GM03348 (cell line): ENCODE results near the gene RAD51B.
"Not testable (repeated sequence)": the region's sequence is repeated elsewhere in the genome, so short reads cannot be mapped to it uniquely, and the experiment has no call there.

Experiments used
- DNase-seq: peaks from one replicate; pipeline ENCODE4 v3.0.0; 2012; ENCODE audit warnings: low spot score

RAD51B gene

DNA sequence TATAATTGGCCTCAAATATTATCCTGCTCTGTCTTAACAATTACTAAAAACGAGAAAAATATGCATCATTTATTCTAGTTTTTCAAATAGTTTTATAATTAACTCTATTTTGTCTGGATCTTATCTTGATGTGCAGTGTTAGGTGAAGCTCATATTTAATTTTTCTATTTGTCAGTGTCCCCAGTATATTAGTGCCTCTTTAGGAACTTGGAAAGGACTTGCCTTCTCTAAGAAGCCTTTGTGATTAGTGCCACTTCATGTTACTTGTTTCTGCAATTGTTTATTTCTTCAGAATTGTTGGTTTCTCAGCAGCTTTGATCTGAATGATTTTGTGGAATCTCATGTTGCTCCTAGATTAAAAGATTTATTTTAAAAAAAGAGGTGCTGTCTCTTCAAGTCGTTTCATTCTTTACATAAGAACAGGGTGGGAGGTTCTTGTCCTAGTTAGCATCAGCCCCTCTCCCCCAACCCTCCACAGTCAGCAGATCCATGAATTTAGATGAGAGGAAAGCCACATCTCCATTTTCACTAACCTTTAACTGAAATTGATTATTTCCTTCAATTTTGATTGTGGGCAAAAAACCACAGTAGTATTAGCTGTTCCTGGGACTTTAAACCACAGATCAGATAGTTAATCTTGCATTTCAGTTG, 434.4 kb downstream of the RAD51B start:
- DNase-seq: no peak

DNA sequence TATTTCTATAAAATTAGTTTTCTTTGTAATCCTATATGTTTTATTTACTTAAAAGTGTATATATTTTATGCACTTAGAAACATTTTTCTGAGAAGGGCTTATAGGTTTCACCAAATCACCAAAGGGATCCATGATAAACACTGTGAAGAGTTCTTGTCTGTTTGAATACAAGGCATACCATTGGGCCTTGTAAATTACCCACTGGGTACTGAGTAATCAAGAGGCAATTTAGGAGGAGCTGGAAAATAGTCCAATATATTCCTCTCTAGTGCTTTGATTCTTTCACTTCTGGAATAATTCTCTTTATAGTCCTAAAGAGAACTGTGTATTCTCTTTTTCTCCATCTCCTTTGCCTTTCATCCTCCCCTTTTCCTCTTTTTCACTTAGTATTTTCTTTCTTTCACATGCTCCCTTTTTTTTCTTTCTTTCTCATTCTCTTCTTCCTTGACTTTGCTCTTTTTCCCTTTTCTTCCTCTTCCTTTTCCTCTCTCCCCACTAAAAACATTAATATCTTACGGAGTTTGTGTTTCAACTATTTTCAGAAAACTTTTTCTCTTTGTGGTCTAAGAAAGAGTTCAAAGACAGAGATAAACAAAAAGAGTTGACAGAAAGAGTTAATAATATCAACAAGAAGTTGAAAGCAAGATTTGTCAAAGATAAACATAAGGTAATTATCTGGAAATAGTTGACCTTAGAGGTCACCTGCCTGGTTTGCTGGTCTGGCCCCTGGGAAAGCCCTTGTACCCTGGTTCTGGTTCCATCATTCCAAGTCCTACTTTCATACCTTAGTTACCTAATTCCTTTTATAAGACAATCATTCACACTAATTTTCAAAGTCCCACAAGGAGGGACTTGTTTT, 435.3 kb downstream of the RAD51B start:
- peak; percentile 36 for DNase-seq

DNA sequence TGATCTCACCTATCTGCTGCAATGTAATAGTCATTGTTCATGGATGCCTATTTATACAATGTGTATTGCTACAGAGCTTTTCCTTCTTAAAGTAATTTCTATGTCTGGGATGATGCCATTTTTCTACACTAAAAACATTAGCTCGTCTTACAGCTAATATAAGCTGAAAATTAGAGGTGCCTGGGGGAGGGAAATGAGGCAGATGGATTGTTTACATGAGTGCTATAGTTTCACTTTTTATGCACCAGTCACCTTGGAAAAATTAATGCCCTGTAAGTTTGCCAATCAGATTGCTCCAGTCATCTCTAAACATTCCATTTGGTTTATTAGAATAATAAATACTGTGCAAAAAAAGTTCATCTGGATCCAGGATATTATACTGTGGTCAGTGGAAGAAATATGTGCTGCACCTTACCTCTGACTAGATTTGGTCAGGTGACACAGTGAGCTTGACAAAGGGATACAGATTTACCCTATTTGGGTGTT, 436.2 kb downstream of the RAD51B start:
- DNase-seq: peak; percentile 35

DNA sequence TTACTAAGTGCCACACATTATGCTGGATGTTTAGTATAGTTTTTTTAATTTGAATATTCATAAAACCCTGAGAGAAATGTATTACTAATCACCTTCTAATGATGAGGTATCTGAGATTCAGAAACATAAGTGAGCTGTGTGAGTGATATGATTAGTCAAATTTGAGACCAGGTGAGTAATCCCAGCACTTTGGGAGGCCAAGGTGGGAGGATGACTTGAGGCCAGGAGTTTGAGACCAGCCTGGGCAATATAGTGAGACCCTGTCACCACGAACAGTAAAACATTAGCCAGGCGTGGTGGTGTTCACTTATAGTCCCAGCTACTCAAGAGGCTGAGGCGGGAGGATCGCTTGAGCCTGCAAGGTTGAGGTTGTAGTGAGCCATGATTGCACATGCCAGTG, 438.4 kb downstream of the RAD51B start:
- DNase-seq: no peak

DNA sequence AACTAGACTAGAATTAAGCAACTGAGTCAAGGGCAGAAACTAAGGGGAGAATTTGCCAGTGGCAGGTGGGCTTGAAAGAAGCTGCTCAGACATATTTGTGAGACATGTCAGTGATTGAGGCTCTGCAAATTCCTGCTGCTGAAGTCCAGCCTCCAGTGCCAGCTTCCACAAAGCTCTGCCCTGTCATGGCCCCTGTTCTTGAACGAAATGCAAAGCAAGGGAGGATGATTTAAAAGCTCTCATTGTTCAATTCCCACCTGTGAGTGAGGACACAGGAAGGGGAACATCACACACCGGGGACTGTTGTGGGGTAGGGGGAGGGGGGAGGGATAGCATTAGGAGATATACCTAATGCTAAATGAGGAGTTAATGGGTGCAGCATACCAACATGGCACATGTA, 439.4 kb downstream of the RAD51B start:
- DNase-seq: not testable (repeated sequence)

DNA sequence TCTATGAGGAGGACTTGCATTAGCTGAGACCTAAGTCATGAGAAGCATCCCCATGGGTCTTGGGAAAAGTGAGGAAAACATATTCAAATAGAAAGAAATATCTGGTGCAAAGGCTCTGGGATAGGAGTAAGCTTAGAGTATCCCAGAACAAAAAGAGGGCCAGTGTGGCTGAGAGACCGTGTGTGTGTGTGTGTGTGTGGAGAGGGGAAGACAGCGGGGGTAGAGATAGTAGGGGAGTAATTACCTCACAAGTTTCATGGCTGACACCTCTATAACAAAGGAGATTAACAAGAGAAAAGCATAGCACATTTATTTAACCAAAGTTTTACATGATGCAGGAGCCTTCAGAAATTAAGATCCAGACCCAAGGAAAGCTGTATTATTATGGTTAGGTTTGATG, 440.5 kb downstream of the RAD51B start:
- DNase-seq: no peak

DNA sequence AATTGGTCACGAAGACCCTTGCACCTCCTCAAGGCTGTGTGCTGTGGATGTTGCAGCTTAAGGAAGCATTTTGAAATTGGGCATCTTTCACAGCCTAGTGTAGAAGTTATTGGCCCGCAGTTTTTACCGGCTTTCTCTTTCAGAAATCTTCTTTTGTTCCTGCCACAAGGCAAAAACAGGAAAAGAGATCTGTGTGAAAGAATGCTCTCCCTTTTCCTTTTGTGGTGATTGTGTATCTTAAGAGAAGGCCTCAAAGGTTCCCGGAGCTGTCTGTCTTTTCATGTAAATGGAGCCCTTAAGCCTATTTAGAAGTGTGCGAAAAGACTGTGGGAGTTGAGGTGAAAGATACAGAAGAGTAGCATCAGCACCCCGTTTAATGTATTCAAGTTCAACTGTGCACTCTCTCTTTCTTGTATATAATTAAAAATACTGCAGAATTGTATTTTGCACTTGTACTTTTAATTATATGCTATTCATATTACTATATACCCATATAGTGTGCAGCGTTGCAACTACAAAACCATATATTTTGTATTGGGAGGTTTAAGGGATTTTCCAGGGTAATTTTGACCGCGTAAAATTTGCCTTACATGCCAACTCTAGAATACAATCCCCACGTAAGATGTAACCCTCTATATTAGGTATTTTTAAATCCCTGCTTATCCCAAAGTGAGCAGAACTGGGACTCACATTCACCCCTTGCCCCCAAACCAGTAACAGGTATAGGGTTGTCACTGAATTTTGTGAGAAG, 441.7 kb downstream of the RAD51B start:
- DNase-seq: no peak

DNA sequence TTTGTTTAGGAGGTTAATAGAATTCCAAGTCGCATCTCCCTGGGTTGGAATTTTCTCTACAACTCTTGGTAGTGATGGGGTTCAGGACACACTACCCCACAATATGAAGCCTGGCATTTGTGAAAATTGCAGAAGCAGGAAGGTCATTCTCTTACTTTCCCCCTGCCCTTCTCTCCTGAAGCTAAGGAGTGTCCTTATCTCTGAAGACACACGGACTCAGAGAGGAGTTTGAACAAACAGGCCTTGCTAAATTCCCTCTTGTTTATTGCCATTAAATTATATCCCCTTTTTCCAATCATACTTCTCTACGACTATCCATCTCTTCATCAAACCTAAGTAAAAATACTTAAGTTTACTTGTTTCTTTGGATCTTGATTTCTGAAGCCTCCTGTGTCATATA, 443.0 kb downstream of the RAD51B start:
- no peak for DNase-seq

DNA sequence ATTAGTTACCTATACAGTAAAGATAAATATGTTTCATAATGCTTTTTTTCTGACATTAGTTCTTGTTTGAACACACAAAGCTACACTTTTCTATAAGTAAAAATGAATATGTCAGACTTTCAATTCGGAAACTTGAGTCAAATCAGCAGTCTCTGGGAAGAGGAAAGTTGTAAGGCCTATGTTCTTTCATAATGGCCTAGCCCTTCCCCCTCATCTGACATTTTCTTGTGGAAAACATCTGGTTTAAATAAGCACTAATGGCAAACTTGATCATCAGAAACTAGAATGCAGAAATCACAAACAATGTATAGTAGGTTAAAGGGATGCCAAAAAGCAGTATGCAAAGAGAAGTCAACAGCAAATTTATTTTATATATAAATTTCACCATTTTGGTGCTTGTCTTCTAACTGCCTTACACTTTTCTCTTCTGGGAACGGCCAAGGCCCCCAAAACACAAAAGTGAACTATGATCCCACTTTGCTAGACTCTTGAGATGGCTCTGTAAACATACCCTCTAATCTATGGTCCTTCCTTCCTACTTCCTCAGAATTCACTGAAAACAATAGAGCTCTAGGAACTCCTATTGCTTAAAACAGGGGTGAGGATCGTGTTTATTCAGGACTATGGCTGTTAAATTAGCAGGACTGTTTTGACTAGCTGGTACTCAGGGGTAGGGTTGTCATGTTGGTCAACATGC, 444.1 kb downstream of the RAD51B start:
- no peak for DNase-seq

DNA sequence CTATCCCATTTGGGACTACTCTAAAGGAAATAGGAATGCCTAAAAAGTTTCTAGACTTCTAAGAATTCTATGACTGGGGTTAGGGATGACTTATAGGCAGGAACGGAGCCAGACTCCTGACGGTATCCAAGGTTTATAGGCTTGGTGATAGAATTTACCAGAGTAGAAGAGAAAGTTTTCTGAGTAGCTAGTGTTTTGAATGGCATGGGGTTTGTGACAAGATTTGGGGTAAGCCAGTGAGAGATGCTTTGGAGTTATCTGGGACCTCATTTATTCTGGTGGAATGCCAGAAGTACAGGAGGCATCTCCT, 444.6 kb downstream of the RAD51B start:
- DNase-seq: no peak

DNA sequence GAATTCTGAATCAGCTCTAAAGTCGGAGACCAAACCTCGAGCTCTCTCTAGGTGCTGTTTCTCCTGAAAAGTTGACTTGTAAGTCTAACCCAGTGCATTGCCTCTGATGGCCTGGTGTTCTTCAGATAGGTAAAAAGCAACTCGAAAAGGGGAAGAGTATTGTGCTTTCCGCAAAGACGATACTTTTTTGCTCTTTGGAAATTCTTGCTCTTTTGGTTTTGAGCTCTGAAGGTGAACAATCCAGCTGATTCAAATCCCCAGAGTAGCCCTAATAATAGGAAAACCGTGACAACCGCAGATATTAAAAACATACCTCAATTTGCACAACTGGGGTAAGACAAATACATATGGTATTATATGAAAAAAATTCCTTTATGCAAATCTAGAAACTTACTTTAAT, 447.4 kb downstream of the RAD51B start:
- DNase-seq: no peak

DNA sequence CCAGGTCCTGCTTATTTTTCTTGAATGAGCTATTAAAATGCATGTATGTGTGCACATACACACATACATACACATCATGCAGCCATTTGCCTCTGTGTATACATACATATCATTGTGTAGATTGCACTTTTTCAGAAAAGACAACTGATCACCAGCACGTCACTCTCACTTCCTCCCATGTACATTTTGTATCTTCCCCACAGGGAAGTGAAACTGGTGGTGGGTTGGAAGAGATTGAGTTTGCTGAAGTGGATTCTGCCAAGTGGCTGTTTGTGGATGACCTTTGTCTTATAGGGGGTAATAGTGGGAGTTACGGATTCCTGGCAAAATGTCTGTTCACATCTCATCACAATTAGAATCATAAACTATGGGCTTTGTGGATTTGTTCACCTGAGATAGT, 448.6 kb downstream of the RAD51B start:
- no peak for DNase-seq

DNA sequence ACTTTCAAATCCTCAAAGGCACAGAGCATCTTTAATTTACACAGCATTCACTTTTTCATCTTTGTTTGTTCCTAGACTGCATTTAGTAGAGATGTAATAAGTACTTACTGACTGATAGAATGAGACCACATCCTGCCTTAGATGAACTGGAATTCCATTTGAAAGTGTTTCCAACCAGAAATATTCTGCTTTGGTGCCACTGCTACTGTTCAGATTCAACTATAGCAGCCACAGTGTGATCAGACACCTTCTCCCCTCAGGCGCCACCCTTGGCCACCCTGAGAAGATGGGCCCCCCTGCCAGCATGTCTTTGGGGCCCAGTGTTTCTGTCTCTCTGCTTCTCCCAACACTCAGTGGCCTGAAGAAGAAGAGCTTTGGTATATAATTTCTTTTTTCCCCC, 449.1 kb downstream of the RAD51B start:
- DNase-seq: peak; percentile 28

DNA sequence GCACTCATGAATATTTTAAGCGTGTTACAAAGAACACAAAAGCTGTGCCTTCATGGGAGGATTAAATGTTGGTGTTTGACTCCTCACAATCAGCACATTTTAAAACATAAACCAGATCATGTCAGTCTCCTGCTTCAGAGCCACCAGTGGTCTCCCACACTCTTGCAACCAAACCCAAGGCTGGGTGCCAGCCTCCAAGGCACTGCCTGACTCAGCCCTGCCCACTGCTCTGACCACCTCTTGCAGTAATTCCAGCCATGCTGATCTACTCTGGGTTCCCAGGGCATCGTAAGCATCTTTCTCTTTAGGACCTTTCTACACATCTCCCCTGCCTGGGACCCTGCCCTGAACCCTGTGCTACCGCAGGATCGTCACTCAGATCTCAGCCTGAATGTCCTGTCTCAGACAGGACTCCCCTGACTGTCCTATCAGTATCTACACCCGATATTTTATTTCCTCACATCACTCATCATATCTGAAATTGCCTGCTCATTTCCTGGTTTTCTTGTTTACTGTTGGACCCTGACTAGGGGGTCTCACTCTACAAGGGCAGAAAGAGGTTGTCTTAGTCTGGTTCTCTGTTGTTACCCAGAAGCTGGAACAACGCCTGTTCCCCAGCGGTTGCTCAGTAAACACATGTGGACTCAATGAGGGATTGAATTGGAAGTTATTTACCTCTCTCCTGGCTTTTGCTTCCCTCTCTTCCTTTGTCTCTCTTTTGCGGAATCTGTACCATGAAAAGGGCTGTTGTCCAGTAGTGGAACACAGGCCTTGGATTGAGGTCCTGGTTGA, 449.8 kb downstream of the RAD51B start:
- DNase-seq: no peak

DNA sequence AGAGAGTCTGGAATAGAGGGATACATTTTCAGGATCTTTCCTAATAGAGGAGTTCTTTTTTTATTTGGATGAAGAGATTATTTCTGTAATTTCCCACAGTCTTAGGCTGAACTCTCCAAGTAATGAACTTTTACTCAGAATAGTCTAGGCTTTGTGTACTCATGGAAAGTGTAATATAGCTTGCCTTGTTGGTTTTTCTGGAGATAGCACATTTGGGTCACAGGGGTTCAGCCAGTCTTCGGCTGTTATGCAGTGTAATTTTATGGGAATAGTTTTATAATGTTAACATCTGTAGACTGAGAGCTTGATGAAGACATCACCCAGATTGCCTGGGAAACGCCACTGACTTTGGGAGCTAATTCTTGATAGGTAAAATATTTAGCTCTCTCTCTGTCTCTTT, 450.8 kb downstream of the RAD51B start:
- no peak for DNase-seq

DNA sequence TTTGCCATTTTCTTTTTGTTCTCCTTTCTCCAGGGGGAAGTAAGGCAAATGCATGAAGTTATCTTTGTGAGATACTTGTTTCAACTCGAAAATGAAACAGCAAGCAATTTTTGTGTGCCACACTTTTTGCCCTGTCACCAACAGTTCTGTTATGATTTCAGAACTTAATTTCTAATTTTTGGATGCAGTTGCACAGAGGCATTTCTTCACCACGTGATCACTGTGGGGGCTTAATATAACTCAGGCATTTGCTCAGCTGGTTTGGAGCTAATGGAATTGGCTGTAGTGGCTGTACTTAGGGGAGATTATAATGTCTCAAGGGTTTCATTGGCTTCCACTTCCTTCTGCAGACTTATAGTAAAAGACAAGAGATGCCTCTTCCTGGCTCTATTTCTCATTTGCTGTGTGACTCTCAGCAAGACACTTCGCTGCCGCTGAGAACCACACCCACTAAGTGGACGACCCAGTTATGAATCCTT, 452.4 kb downstream of the RAD51B start:
- no peak for DNase-seq

DNA sequence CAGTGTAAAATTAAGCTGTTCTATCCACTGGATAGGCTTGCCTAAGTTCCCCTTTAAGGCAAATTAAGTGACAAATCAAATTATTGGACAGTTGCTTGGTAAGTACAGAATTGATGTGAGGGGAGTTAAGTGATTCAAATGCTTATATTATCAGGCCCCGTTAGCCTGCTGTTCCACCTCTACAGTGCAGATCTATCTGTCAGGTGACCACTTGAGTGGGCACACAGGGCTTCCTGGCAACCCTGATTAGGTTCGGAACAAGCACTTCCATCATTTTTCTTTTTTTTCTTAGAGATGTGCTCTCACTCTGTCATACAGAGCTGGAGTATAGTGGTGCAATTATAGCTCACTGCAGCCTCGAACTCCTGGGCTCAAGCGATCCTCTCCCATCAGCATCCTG, 453.8 kb downstream of the RAD51B start:
- no peak for DNase-seq

DNA sequence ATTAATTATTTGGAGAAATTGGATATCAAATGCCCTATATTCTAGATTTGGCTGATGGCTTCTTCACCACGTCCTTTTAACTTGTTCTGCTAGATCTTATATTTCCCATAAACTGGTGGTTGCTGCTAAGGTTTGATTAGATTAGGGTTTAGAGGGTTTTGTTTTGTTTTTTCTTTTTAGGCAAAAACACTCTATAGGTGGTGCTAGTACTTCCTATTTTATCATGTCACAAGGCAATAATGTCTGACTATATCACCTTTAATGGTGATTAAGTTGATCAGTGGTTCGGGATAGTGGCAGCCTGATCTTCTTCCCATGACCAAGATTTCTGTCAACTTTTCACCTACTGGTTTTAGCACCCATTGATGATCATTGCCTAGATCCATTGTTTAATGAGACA, 455.1 kb downstream of the RAD51B start:
- no peak for DNase-seq

DNA sequence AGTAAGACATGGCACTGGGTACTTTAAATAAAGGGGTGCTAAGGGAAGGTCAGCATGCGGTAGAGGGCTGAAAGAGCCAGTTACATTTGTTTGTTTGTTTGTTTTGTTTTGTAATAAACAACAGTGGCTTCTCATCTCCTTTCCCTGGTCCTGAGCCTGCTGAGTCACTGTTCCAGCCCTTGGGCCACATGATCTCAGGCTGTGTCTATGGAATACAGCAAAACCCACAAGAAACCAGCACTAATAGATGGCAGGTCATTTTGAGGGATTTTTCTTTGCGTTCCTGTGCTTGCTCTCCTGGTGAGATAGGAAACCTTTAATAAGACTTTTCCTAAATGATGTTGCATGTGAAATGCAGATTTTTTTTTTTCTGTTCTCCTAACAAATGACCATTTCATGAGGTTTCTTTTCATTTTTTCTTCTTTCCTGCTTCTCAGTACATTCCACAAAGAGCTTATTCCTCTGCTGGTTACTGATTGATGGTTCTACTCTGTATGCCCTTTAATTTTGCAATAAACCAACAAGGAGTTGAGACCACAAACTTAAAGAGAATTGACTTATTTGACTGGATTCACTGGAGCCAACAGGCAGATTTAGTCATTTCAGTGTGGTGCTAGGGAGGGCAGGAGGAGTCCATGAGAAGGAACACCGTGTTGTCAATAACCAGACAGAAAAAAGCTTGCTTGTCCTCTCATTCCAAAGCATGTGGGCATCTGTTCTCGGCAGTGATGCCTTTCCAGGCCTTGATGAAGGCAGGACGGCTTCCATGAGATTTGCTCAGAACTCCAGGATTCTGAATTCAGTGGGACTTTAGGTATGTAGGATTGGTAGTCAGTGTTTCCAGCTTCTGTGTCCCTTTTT, 459.2 kb downstream of the RAD51B start:
- peak; percentile 50 for DNase-seq

DNA sequence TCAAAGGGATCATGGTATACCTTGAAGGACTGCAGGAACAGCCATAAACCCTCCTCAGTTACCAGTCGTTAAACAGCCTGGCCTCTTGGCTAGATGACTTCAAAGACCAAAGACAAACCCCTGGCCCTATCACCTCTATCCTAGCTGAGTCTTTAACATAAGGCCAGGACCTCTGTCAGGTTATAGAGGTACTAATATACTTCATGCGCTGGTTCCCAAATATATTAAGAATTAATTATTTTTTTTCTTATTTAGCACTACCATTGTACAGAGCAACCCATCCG, 459.8 kb downstream of the RAD51B start:
- DNase-seq: no peak

DNA sequence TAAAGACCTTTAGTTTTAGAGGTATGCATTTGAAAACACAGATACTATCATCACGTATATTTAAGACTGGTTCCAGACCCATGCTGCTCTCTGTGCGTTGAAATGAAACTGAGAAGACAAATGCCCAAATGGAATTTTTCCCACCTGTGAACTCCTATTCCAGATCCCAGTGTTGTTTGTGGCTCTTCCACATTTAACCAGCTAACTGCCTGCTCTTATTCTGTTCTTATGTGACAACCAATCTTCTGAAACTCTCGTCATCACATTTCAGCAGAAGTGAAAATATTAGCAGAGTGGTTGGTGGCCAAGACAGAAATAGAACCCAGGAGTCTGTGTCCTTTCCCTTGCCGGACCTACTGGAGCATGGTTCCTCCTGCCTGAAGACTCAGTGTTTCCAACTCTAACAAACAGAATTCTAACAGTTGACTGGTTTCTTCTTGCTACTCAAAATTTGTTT, 460.2 kb downstream of the RAD51B start:
- DNase-seq: no peak
